ENCODE results near the gene SMPD3.

SMPD3 gene

DNA sequence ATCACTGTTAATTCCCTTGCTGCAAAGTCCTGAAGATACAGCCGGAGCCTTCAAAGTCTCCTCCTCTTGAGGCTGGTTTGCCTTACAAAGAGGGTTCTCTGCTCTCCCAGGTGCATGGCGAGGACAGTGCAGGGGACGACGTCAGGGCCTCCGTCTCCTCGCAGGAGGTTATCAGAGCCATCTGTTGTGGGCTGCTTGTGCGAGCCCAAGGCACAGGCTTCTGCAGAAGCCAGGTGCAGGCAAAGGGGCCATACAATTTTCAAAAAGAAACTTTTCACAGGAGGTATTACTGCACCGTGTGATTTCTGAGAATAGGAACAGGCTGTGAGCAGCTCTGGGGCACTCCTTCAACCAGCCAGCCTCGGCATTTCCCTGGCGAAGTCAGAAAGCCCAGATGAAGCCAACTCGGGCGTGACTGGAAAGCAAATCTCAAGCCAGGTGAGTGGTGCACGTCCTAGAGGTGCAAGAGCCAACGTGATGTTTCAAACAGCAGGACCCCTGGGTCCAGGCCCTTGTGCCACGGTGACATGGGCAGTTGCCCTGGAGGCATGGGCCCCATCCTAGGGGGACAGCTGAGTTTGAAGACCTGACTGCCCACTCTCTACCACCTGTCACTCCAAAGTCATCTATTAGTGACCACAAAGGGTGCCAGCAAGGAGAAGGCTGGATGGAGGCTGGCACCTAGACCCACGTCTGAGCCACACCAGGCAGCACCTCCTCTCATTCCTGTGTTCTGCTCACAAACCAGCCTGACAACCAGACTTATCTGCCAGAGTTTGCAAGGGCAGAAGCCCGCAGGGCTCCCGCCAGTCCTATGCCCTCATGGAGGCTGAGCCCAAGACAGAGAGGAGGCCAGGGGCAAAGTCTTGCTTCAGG, 68.6 kb downstream of the SMPD3 start:
- DNase-seq = no peak

DNA sequence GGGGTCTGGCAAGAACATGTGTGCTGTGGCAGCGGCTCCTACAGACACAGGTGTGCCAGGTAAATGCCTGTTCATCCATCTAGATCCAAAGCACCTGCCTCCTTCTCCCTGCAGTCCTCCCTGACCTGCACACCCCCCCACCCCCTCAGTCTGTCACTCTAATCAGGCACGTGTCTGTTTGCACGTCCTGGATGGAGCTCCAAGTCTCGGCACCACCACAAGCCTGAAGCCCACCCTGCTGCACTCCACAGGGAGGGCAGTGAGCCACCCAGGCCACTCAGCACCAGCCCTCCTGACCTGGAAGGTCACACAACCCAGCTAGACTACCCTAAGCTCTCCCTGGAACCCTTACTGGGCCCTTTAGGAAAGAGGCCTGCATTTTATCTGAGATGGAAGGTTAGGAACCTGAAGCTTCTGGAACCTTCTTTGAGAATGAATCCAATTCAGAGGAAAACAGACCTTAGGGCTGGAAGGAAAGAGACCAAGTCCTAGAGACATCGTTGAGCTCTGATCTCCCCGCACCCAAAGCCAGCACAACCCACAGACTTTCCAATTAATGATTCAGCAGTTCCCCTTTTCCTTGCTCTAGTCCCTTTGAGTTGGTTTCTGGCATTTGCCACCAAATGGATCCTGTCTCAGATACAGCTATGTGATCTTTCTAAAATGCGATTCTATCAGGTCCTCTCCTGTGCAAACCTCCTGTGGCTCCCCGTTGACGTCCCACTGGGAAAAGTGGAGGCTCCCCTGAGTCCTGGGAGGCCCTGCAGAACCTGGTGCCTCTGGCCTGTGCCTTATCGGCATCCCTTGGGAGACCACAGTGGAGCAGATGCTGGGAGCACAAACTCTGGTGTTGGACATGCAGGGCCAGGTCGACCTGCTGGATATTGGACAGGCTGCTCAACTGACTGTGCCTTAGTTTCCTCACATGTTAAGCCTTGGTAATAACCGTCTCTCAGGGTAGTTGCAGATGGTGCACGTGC, 69.6 kb downstream of the SMPD3 start:
- no peak for DNase-seq

DNA sequence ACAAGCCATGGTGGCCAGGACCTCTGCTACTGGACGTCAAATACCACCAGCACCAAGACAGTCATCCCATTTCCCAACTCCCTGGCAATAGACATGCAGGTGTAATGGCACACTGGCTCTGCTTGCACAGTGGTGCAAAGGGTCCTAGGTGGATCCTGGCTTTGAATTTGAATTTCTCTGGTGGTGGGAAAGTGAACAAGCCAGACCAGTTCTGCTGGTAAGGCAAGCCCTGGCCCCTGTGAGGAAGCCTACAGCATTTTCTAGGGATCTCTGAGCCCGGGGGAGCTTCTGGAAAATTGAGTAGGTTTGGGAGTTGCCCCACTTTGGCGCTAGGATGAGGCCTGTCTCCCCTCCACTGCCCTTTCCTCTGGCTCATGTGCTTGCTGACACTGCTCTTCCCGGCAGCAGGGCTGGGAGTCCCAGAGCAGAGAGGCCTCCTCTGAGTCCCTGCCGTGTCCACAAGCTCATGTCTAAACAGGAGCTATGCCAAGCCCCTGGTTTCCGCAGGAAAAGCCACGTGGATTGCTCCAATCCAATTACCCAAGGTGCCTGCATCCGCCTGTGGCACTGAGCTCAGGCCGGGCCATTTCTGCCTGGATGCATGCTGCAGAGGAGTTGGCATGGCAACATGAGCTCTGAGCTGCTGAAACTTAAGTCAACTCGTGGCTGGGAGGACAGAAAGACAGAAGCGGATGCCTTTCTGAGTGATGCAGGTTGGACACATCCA, 70.5 kb downstream of the SMPD3 start:
- no peak for DNase-seq

DNA sequence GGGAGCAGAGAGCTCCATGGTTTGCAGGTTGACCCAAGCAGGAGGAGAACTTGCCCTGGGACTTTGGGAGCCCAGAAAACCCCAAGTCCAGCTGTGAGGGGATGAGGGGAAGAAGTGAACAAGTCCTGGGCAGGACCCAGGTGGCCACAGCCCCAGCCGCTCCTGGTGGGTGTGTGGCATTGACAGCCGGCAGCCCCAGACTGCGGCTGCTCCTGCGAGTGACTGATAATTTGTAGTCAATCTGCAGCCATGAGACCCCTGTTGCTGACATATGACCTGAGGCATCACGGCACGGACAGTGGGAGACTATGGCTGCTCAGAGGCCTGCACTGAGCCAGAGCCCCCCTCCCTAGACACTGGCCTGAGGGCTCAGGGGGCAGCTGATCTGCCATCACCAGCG, 71.1 kb downstream of the SMPD3 start:
- no peak for DNase-seq

DNA sequence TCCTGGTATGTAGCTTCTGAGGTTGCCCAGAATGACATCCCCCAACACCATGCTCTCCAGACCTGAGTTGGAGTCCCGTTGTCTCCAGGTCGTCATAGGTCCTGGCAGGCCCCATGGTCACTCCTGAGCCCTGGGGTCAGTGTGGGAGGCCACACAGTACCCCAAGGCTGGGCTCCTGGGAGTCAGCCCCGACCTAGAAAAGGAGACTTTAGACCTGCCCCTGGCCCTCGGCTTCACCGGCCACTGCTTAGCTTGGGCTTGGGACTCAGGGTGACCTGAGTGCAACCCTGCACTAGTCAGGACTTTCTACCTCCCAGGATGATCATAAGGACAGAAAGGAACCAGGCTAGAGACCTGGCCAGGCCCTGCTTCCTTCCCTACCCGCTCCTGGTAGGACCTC, 71.7 kb downstream of the SMPD3 start:
- DNase-seq = no peak

DNA sequence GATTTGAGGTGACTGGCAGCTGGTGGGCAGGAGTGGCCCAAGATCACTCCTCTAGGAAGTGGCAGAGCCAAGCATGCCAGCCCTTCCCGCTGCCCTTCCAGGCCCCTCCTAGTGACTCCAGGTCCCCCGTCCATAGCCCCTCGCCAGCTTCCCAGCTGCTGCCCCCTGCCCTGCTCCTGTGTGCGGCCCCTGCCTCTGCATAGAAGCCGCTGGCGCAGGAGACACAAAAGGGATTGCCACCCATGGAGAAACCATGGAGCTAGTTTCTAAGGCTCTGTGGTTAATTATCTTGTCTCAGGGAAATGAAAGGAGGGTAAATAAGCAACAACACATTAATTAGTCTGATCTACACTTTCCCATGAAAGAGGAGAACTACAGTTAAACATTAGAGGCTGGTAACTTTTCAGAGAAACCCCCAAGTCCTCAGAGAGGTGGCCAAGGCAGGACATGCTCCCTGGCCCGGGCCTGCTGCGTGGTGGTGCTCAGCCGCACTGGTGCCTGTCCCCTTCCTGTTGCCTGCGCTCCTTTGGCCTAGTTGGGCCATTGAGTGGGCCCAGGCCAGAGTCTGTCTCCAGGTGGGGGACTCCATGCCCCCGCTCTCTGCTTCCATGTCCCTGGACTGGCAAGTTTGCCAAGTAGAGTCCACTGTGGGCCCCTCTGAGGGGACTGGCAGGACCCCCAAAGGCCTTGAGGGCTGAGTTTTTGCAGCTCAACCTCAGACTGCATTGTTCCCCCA, 72.3 kb downstream of the SMPD3 start:
- no peak for DNase-seq

DNA sequence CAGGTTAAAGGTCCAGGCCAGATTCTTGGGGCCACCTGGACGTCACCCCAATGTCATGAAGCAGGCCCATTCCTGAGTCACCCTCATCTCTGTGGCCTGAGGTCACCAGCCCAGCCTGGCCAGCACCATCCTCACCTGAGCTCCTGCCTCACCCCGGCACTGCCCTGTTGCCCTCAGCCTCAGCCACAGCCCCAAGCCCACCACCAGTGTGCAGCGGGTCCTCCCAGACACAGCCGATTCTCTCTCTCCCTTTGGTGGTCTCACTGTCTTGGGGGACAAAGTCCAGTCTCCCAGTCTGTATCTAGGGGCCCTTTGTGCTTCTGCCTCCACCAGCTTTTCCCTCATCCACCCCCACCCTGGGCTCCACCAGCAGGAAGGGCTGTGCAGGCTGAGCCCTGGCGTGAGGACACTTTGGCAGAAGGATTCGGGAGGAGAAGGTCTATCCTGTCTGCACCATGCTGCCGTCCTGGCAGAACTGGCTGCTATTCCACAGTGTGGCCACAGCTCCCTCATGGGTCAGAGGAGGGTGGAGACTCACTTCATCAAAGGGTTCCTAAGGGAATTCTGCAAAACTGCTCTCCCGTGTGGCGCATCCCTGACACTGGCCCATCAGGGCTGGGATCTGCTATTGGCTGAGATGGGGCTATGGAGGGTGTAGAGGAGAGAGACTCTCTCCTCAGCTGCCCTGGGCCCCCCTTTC, 73.2 kb downstream of the SMPD3 start:
- DNase-seq = no peak

DNA sequence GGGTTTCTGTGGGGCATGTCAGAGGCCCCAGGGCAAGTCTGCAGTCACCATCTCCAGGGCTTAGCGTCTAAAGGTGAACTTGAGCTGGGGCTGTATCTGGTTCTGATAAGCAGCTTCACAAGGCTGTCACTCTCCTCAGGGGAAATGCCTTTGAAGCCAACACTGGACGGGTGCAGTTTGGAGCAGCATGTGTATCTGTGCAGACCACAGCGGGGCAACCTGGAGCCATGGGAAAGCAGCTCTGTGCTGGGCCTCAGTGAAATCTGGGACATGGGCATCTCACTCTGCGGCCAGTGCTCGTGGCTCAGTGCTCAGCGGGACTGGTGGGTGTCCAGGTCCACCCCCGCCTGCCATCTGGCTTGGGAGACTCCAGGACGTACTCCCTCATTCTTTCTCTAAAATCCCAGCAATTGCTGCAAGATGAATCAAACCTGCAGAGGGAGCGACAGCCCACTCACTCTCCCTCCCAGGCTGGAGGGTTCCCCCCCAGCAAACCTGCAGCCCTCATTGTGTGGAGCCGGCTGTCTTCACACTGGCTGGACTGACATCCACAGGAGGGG, 74.0 kb downstream of the SMPD3 start:
- no peak for DNase-seq

DNA sequence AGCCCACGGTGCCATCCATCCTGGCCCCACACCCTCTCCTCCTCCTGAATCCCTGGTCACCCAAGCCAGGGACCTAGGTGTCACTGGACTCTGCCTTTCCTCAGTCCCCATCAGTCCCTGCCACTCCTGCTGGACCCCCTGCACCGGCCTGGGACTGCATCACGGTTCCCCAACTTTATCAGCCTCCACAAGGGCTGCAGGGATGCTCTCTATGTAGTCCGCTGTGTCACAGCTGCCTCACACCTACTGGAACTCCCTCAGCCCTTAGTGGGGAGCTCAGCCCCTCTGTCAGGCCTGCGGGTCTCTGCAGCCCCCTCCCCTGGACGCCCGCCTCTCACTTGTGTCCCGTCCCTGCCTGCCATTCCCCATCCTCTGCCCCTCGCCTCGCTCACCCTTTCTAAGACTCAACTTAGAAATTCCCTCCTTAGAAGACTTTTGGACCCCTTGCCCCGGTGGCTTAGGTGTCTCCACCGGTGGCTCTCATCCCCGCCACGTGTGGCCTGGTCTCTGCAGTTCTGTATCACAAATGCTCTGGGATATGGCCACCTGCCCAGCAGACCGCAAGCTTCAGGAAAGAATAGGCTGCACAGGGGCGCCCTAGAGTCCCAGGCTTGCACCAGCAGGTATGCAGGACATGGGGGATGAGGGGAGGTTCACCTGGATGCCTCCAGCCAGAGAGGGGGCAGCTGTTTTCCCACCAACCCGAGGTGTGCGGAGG, 74.6 kb downstream of the SMPD3 start:
- DNase-seq = no peak

DNA sequence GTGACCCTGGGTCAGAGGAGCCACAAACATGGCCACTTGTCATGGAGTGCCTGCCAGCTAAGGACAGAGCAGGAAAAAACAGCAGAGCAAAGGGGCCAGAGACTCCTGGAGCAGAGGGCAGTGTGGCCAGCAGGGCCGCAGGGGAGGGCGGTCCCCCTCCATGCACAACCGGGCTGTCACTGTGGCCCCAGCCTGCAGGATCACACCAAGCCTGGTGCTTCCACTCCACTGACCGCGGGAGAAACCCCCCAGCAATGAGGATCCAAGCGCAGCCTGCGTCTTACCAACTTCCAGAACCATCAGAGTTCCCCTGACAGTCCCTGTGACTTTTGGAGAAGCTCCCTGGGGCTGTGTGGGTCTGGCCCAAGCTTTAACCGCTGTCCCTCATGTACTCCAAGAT, 75.5 kb downstream of the SMPD3 start:
- no peak for DNase-seq

DNA sequence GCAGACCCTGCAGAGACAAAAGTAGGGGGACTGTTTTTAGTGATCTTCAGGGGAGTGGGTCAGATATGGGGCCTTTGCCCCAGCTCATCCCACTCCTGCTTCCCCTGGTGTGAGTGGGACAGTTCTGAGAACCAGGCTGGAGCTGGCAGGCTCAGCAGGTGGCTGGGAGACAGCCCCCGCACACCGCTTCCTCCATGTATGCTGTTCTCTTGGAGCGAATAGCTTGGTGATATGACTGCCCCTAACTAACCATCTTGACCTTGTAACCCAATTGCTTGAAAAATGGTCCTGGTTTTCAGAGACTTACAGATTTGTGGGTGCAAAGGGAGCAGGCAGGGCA, 76.0 kb downstream of the SMPD3 start:
- no peak for DNase-seq

DNA sequence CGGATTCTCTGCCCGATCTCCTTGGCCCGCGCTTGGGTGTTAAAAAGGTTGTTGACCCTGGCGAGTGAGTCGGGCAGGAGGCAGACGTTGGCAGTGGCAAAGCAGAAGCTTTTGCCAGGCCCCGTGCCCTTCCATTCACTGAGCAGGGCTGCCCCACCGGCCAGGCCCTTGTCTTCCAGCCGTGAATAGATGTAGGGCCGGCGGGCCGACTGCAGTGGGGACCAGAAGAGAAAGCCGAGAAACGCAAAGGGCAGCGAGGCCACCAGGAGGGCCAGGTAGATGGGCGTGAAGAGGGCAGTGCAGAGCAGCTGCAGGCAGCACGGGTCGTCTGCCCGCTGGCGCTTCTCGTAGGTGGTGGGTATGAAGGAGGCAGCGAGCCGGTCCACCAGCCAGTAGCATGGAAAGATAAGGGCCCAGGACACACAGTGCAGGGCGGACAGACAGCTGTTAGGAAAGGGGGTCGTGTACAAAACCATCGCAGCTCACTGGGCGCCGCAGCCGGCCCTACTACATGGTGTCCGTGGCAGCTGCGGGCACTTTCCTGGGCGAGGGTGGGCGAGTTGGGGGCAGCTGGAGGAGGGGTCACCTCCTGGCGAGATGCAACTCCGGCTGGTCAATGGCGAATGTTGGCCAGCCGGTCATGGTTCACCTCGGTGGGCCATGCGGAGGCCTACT, 76.5 kb downstream of the SMPD3 start:
- DNase-seq = no peak

DNA sequence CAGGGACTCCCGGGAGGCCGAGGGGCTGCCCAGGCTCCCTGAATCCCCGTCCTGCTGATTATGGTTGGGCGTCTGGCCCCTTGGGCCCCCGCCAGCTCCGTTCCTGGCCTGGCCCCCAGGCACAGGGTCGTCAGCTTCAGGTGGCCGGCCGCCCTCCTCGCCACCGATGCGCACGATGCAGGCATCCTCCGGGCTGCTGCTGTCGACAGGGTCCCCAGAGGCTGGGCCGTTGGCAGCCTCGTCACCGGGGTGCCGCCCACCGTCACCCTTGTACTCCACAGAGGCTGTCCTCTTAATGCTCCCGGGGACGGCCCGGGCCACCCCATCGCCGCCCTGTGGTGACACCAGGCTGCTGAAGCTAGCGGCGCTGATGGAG, 77.0 kb downstream of the SMPD3 start:
- no peak for DNase-seq

DNA sequence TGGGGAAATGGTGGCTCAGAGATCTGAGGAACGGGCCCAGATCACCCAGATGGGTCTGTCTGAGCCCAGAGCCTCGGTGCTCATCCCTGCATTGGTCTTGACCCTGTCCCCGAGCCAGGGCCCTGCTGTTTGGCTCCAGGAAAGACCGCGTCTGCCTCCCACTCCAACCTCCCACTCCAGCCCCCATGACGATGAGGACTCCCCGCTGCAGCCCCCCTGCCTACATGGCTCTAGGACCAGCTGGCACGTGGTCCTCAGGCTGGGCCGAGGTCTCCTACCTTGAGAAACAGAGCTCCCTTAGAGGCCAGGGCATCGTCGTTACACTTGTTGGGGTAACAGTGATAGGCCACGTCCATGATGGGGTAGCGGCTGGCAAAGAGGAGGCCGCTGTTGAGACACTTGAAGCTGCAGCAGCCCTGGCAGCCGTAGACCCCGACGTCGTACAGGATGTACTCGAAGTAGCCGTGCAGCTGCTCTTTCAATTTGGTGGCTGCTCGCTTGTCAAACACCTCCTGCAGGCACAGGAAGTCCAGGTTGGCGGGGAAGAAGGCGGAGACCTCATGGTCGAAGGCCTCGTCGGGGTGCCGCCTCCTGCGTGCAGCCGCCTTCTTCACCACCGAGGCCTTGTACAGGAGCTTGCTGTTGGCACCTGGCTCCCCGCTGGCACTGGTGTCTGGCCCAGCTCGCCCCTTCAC, 77.6 kb downstream of the SMPD3 start:
- no peak for DNase-seq

DNA sequence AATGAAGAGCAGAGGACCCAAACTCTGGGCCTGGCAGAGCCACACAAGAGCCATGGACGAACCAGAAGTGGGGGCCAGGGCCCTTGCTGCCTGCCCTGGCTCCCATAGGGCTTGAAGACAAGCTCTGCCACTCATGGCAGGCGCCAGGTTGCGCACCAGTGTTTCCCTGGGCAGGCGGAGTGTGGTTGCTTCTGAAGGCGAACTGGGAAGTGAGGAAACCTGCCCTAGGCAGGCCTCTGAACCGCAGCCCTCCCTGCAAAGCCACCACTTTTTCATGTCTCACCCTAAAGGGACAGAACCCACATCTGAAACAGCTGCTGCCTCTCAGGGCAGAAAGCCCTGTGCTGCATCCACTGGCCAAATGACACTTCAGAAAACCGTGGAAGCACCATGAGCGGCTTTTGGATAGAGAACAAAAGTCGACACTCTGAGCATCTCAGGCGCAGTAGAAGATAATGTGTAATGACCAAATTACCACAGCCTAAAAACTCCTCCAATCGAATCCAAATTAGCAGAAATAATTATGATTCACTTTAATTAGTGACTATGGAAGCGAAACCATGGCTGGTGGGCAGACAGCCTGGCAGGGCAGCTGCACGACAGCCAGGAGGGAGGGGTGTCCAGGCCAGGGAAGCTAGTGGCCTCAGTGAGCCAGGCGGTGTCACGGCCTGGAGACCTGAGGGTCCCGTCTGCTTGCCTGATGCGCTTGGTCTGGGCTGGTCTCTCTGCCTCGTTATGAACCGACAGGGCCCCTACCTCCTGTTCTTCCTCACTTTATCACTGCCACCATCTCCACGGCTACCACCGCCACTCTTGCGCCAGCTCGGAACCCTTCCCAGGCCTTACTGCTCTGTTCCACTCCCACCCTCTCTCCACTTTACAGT, 78.4 kb downstream of the SMPD3 start:
- no peak for DNase-seq

DNA sequence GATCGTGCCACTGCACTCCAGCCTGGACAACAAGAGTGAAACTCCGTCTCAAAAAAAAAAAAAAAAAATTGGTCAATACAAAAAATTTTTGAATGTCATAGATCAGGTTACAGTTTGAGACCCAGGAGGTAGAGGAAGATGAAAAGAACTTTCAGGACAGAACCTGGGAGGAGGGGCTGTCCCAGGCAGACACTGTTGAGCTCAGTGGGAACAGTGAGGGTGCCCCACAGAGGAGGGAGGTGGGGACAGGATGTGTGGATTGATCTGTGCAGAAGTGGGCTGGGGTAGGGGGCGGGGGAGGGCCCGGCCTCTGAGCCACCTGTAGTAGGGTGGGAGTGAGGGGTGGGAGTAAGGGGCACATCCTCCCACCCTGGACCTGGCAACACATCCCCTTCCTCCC, 79.1 kb downstream of the SMPD3 start:
- no peak for DNase-seq

DNA sequence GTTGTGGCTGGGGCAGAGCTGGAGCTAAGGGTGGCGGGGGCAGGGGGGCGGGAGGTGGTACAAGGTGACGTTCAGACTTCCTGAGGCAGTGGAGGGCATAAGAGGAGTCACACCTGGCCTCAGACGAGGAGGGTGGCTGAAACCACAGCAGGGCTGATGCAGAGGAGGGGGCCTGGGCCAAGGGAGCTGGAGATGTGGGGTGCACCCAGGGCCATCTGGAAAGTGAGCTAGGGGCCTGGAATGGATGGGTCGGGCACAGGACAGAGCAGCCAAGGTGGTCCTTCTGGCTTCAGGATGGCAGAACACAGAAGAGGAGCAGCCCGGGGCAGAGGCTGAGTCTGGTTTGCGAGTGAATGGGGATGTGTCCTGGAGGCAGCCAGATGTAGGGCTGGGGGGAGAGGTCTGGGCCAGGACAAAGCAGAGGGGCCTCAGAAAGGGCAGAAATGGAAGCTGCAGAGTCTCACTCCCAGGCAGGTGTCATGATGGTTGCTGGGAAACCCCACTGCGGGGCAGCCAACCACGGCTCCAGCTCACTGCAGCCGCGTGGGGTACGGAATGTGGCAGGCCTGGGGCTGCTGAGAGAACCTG, 79.9 kb downstream of the SMPD3 start:
- no peak for DNase-seq

DNA sequence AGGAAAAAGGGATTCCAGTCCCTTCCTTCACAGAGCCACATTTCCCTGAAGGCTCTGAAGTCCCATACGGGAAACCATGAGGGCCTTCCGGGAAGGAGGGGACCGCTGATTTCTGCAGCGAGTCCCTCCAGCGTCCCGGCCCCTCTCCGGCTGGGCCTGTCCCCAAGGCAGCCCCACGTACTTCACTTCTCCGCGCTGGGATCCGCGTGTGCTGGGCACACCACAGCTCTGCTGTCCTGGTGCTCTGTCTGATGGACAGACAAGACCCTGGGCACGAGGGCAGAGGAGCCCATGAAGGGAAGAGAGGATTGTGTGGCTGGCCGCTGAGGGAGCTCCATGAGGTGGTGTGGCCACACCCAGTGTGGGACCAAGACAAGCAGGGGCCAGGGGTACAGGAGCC, 80.4 kb downstream of the SMPD3 start:
- DNase-seq = no peak

Data from NCI-H526 treated with DMSO at 0.1 percent for 48 hours (cell line).